NB4 (cell line): ENCODE measurements around the gene SH3BP4.

ENCODE experiments used
- MYC ChIP-seq: IDR thresholded peaks from 2 replicates; pipeline ENCODE4 v1.6.1; 2011; ENCODE audit warnings: low read depth, low read length
- POLR2A ChIP-seq: IDR thresholded peaks from 2 replicates; pipeline ENCODE4 v1.6.1; 2011; ENCODE audit warnings: mild to moderate bottlenecking; ENCODE audit not compliant: insufficient read length; ENCODE audit errors: extremely low read depth
- TF ChIP-seq, protein P1 (sequence below): IDR thresholded peaks from one replicate; pipeline ENCODE4 v1.5.1; 2012; ENCODE audit warnings: low read depth, low read length

GRCh38 chr2:234988491-234988890 is 36.7 kb downstream of the SH3BP4 start:
- TF ChIP-seq POLR2A (no peak), MYC (no peak)
- TF ChIP-seq, protein P1, sequence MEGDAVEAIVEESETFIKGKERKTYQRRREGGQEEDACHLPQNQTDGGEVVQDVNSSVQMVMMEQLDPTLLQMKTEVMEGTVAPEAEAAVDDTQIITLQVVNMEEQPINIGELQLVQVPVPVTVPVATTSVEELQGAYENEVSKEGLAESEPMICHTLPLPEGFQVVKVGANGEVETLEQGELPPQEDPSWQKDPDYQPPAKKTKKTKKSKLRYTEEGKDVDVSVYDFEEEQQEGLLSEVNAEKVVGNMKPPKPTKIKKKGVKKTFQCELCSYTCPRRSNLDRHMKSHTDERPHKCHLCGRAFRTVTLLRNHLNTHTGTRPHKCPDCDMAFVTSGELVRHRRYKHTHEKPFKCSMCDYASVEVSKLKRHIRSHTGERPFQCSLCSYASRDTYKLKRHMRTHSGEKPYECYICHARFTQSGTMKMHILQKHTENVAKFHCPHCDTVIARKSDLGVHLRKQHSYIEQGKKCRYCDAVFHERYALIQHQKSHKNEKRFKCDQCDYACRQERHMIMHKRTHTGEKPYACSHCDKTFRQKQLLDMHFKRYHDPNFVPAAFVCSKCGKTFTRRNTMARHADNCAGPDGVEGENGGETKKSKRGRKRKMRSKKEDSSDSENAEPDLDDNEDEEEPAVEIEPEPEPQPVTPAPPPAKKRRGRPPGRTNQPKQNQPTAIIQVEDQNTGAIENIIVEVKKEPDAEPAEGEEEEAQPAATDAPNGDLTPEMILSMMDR: no peak
